D721Med (cell line): ENCODE measurements around the gene FBN1.

ENCODE experiments used
- DNase-seq: peaks from one replicate; pipeline ENCODE4 v3.0.0; 2011; ENCODE audit warnings: low spot score; ENCODE audit not compliant: insufficient read length
- FAIRE-seq: peaks from 2 replicates; lab custom pipeline; 2011; peaks lifted over from hg19 to GRCh38; lab: Jason Lieb, UNC
- TF ChIP-seq, protein P1 (sequence below): IDR thresholded peaks from 2 replicates; pipeline ENCODE4 v1.5.1; 2012; ENCODE audit warnings: mild to moderate bottlenecking, control low read depth; ENCODE audit not compliant: insufficient read depth; ENCODE audit errors: missing control alignments

FBN1 gene

DNA sequence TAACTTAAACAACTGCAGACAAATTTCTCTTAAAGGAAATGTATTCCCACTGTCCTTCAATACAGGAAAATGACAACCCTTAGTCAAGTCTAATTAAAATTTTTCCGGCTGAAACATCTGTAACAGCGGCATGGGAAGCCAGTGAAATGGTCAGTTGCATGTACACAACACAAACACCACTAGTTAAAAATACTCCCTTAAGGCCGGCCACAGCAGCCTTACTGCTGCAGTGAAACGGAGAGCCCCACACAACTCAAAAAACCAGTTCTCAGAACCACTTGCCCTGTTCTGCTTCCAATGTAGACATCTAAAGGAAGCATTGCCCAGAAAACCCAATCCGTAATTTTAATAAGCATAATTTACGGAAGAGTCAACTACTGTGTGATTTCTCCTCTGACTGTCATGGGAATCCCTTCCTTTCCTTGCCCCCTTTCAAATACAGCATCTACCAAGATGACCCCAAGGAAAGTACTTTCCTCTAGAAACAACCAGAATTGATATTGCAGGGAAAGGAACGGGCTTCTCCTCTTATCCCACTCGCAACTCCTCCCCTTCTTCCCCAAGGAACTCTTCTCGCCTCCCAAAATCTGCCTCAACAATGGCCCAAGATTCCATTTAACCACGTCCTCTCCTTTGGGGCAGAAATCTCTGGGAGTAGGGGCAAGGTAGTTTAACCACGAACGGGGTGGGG, 1.6 kb downstream of the FBN1 start:
- DNase-seq (no peak), FAIRE-seq (no peak)
- TF ChIP-seq, protein P1, sequence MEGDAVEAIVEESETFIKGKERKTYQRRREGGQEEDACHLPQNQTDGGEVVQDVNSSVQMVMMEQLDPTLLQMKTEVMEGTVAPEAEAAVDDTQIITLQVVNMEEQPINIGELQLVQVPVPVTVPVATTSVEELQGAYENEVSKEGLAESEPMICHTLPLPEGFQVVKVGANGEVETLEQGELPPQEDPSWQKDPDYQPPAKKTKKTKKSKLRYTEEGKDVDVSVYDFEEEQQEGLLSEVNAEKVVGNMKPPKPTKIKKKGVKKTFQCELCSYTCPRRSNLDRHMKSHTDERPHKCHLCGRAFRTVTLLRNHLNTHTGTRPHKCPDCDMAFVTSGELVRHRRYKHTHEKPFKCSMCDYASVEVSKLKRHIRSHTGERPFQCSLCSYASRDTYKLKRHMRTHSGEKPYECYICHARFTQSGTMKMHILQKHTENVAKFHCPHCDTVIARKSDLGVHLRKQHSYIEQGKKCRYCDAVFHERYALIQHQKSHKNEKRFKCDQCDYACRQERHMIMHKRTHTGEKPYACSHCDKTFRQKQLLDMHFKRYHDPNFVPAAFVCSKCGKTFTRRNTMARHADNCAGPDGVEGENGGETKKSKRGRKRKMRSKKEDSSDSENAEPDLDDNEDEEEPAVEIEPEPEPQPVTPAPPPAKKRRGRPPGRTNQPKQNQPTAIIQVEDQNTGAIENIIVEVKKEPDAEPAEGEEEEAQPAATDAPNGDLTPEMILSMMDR, result no peak

- TF ChIP-seq, protein P1, result no peak
- FAIRE-seq, result no peak
- no peak for DNase-seq
Observed at GRCh38 chr15:48643206-48643605, 2.3 kb downstream of the FBN1 start.

DNA sequence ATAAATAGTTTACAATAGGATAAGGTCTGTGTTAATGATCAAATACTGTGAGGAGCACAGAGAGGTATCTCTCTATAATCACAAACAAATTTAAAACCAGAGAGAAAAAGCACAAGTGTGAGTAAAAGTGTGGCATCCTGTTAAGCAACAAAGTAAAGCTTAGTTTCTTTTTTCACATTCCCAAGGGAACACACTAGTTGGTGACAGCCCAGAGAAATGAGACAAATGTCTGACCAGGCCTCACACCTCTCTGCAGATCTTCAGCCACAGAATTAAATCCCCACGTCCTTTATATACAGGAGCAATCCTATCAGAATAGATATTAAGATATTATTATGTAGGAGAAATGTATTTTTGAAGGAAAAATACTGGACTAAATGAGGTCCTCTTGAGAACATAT, 2.7 kb downstream of the FBN1 start:
- TF ChIP-seq, protein P1, result no peak
- FAIRE-seq (no peak), DNase-seq (no peak)

GRCh38 chr15:48641416-48641815, 4.1 kb downstream of the FBN1 start:
- FAIRE-seq (no peak), DNase-seq (no peak)
- TF ChIP-seq, protein P1, result peak; percentile 35

GRCh38 chr15:48638963-48639362, 6.5 kb downstream of the FBN1 start:
- FAIRE-seq (no peak), DNase-seq (no peak)
- TF ChIP-seq, protein P1, result no peak

GRCh38 chr15:48637639-48638038, 7.9 kb downstream of the FBN1 start:
- FAIRE-seq (no peak), DNase-seq (no peak)
- TF ChIP-seq, protein P1, result no peak

GRCh38 chr15:48636511-48636910, 9.0 kb downstream of the FBN1 start:
- FAIRE-seq (no peak), DNase-seq (no peak)
- TF ChIP-seq, protein P1, result no peak
